ENCODE results near the gene TIMP4.

TIMP4 gene

GRCh38 chr3:12165909-12166308 lies 7.2 kb upstream of the TIMP4 start:
- H3K36me3 ChIP-seq (ENCODE audit: control insufficient read depth in 1 of 2, insufficient read depth in 2 of 2, low read length in 2 of 2): no peaks in the 10 kb centered on the region
- H3K27me3 ChIP-seq (ENCODE audit: low read depth, low read length): no peaks in the 10 kb centered on the region
- no peaks in the 10 kb centered on the region for H3K4me1 ChIP-seq (ENCODE audit: control insufficient read depth in 1 of 2, insufficient read depth in 2 of 2, low read length in 2 of 2)
- no peak overlapping the region for H3K27ac ChIP-seq (ENCODE audit: low read length)
- no peak overlapping the region for H3K4me3 ChIP-seq (ENCODE audit: low read depth in 1 of 2, low read length in 2 of 2)
- no peaks in the 10 kb centered on the region for H3K9me3 ChIP-seq (ENCODE audit: control insufficient read depth in 1 of 2, low read length in 2 of 2)

GRCh38 chr3:12159227-12159601 lies 502 bp upstream of the TIMP4 start:
- Histone ChIP-seq H3K27me3 (ENCODE audit: low read depth, low read length) (no peaks in the 10 kb centered on the region), H3K9me3 (ENCODE audit: control insufficient read depth in 1 of 2, low read length in 2 of 2) (no peaks in the 10 kb centered on the region), H3K4me3 (ENCODE audit: low read depth in 1 of 2, low read length in 2 of 2) (peak overlapping the region; percentile 60 to 63), H3K4me1 (ENCODE audit: control insufficient read depth in 1 of 2, insufficient read depth in 2 of 2, low read length in 2 of 2) (peaks cover 7 to 8% of the 10 kb centered on the region in 2 donors), H3K36me3 (ENCODE audit: control insufficient read depth in 1 of 2, insufficient read depth in 2 of 2, low read length in 2 of 2) (no peaks in the 10 kb centered on the region), H3K27ac (ENCODE audit: low read length) (peak overlapping the region; percentile 24)

GRCh38 chr3:12157026-12157425 lies 1.7 kb downstream of the TIMP4 start:
- Histone ChIP-seq H3K9me3 (ENCODE audit: control insufficient read depth in 1 of 2, low read length in 2 of 2) (no peaks in the 10 kb centered on the region), H3K36me3 (ENCODE audit: control insufficient read depth in 1 of 2, insufficient read depth in 2 of 2, low read length in 2 of 2) (peaks cover 0 to 8% of the 10 kb centered on the region in 2 donors), H3K27ac (ENCODE audit: low read length) (no peak overlapping the region), H3K4me3 (ENCODE audit: low read depth in 1 of 2, low read length in 2 of 2) (no peak overlapping the region), H3K27me3 (ENCODE audit: low read depth, low read length) (no peaks in the 10 kb centered on the region), H3K4me1 (ENCODE audit: control insufficient read depth in 1 of 2, insufficient read depth in 2 of 2, low read length in 2 of 2) (peaks cover 7 to 8% of the 10 kb centered on the region in 2 donors)

- H3K27ac ChIP-seq (ENCODE audit: low read length): no peak overlapping the region
- no peak overlapping the region for H3K4me3 ChIP-seq (ENCODE audit: low read depth in 1 of 2, low read length in 2 of 2)
- H3K4me1 ChIP-seq (ENCODE audit: control insufficient read depth in 1 of 2, insufficient read depth in 2 of 2, low read length in 2 of 2): peaks cover 7 to 8% of the 10 kb centered on the region in 2 donors
- no peaks in the 10 kb centered on the region for H3K9me3 ChIP-seq (ENCODE audit: control insufficient read depth in 1 of 2, low read length in 2 of 2)
- peaks cover 0 to 8% of the 10 kb centered on the region in 2 donors for H3K36me3 ChIP-seq (ENCODE audit: control insufficient read depth in 1 of 2, insufficient read depth in 2 of 2, low read length in 2 of 2)
- no peaks in the 10 kb centered on the region for H3K27me3 ChIP-seq (ENCODE audit: low read depth, low read length)
Measured at GRCh38 chr3:12155828-12156227, 2.9 kb downstream of the TIMP4 start.

- H3K36me3 ChIP-seq (ENCODE audit: control insufficient read depth in 1 of 2, insufficient read depth in 2 of 2, low read length in 2 of 2): peaks cover 0 to 8% of the 10 kb centered on the region in 2 donors
- H3K27ac ChIP-seq (ENCODE audit: low read length): no peak overlapping the region
- H3K27me3 ChIP-seq (ENCODE audit: low read depth, low read length): no peaks in the 10 kb centered on the region
- H3K9me3 ChIP-seq (ENCODE audit: control insufficient read depth in 1 of 2, low read length in 2 of 2): no peaks in the 10 kb centered on the region
- H3K4me3 ChIP-seq (ENCODE audit: low read depth in 1 of 2, low read length in 2 of 2): no peak overlapping the region
- H3K4me1 ChIP-seq (ENCODE audit: control insufficient read depth in 1 of 2, insufficient read depth in 2 of 2, low read length in 2 of 2): peaks cover 7 to 8% of the 10 kb centered on the region in 2 donors
Measured at GRCh38 chr3:12155264-12155663, 3.4 kb downstream of the TIMP4 start.

- Histone ChIP-seq H3K4me3 (ENCODE audit: low read depth in 1 of 2, low read length in 2 of 2) (no peak overlapping the region), H3K27ac (ENCODE audit: low read length) (no peak overlapping the region), H3K4me1 (ENCODE audit: control insufficient read depth in 1 of 2, insufficient read depth in 2 of 2, low read length in 2 of 2) (peaks cover 4 to 7% of the 10 kb centered on the region in 2 donors), H3K9me3 (ENCODE audit: control insufficient read depth in 1 of 2, low read length in 2 of 2) (no peaks in the 10 kb centered on the region), H3K27me3 (ENCODE audit: low read depth, low read length) (no peaks in the 10 kb centered on the region), H3K36me3 (ENCODE audit: control insufficient read depth in 1 of 2, insufficient read depth in 2 of 2, low read length in 2 of 2) (peaks cover 0 to 8% of the 10 kb centered on the region in 2 donors)
Measured at GRCh38 chr3:12154151-12154550, 4.6 kb downstream of the TIMP4 start.

GRCh38 chr3:12150112-12150511 lies 8.6 kb downstream of the TIMP4 start:
- peaks cover 0 to 8% of the 10 kb centered on the region in 2 donors for H3K36me3 ChIP-seq (ENCODE audit: control insufficient read depth in 1 of 2, insufficient read depth in 2 of 2, low read length in 2 of 2)
- no peaks in the 10 kb centered on the region for H3K27me3 ChIP-seq (ENCODE audit: low read depth, low read length)
- no peaks in the 10 kb centered on the region for H3K9me3 ChIP-seq (ENCODE audit: control insufficient read depth in 1 of 2, low read length in 2 of 2)
- H3K27ac ChIP-seq (ENCODE audit: low read length): no peak overlapping the region
- H3K4me3 ChIP-seq (ENCODE audit: low read depth in 1 of 2, low read length in 2 of 2): no peak overlapping the region
- no peaks in the 10 kb centered on the region for H3K4me1 ChIP-seq (ENCODE audit: control insufficient read depth in 1 of 2, insufficient read depth in 2 of 2, low read length in 2 of 2)

- no peak overlapping the region for H3K27ac ChIP-seq (ENCODE audit: low read length)
- peaks cover 0 to 8% of the 10 kb centered on the region in 2 donors for H3K36me3 ChIP-seq (ENCODE audit: control insufficient read depth in 1 of 2, insufficient read depth in 2 of 2, low read length in 2 of 2)
- H3K4me3 ChIP-seq (ENCODE audit: low read depth in 1 of 2, low read length in 2 of 2): no peak overlapping the region
- H3K9me3 ChIP-seq (ENCODE audit: control insufficient read depth in 1 of 2, low read length in 2 of 2): no peaks in the 10 kb centered on the region
- H3K4me1 ChIP-seq (ENCODE audit: control insufficient read depth in 1 of 2, insufficient read depth in 2 of 2, low read length in 2 of 2): no peaks in the 10 kb centered on the region
- no peaks in the 10 kb centered on the region for H3K27me3 ChIP-seq (ENCODE audit: low read depth, low read length)
Measured at GRCh38 chr3:12149029-12149428, 9.7 kb downstream of the TIMP4 start.

- Histone ChIP-seq H3K27ac (ENCODE audit: low read length) (no peak overlapping the region), H3K27me3 (ENCODE audit: low read depth, low read length) (no peaks in the 10 kb centered on the region), H3K4me1 (ENCODE audit: control insufficient read depth in 1 of 2, insufficient read depth in 2 of 2, low read length in 2 of 2) (no peaks in the 10 kb centered on the region), H3K4me3 (ENCODE audit: low read depth in 1 of 2, low read length in 2 of 2) (no peak overlapping the region), H3K9me3 (ENCODE audit: control insufficient read depth in 1 of 2, low read length in 2 of 2) (no peaks in the 10 kb centered on the region), H3K36me3 (ENCODE audit: control insufficient read depth in 1 of 2, insufficient read depth in 2 of 2, low read length in 2 of 2) (peaks cover 0 to 4% of the 10 kb centered on the region in 2 donors)
Measured at GRCh38 chr3:12148183-12148940, 10.3 kb downstream of the TIMP4 start.

- Histone ChIP-seq H3K27me3 (ENCODE audit: low read depth, low read length) (no peaks in the 10 kb centered on the region), H3K9me3 (ENCODE audit: control insufficient read depth in 1 of 2, low read length in 2 of 2) (no peaks in the 10 kb centered on the region), H3K36me3 (ENCODE audit: control insufficient read depth in 1 of 2, insufficient read depth in 2 of 2, low read length in 2 of 2) (peaks cover 0 to 3% of the 10 kb centered on the region in 2 donors), H3K4me3 (ENCODE audit: low read depth in 1 of 2, low read length in 2 of 2) (no peak overlapping the region), H3K4me1 (ENCODE audit: control insufficient read depth in 1 of 2, insufficient read depth in 2 of 2, low read length in 2 of 2) (no peaks in the 10 kb centered on the region), H3K27ac (ENCODE audit: low read length) (no peak overlapping the region)
Measured at GRCh38 chr3:12147049-12147780, 11.5 kb downstream of the TIMP4 start.

GRCh38 chr3:12143949-12144504 lies 14.7 kb downstream of the TIMP4 start:
- peaks cover 0 to 3% of the 10 kb centered on the region in 2 donors for H3K36me3 ChIP-seq (ENCODE audit: control insufficient read depth in 1 of 2, insufficient read depth in 2 of 2, low read length in 2 of 2)
- H3K4me1 ChIP-seq (ENCODE audit: control insufficient read depth in 1 of 2, insufficient read depth in 2 of 2, low read length in 2 of 2): no peaks in the 10 kb centered on the region
- H3K4me3 ChIP-seq (ENCODE audit: low read depth in 1 of 2, low read length in 2 of 2): no peak overlapping the region
- H3K27ac ChIP-seq (ENCODE audit: low read length): peak overlapping the region; percentile 61
- no peaks in the 10 kb centered on the region for H3K27me3 ChIP-seq (ENCODE audit: low read depth, low read length)
- no peaks in the 10 kb centered on the region for H3K9me3 ChIP-seq (ENCODE audit: control insufficient read depth in 1 of 2, low read length in 2 of 2)

Data from muscle layer of duodenum (tissue), 2 donors.